Measurements from ENCODE around the gene FOXL3. TPM values are rescaled to one million over a fixed set of nuclear protein-coding genes. Genes with fewer than 3 reads are reported as not detected.
"Not testable (repeated sequence)": the region's sequence is repeated elsewhere in the genome, so short reads cannot be mapped to it uniquely, and the experiment has no call there.

FOXL3 gene
- total RNA-seq, 1 experiment from 2014 or later = not detected

DNA sequence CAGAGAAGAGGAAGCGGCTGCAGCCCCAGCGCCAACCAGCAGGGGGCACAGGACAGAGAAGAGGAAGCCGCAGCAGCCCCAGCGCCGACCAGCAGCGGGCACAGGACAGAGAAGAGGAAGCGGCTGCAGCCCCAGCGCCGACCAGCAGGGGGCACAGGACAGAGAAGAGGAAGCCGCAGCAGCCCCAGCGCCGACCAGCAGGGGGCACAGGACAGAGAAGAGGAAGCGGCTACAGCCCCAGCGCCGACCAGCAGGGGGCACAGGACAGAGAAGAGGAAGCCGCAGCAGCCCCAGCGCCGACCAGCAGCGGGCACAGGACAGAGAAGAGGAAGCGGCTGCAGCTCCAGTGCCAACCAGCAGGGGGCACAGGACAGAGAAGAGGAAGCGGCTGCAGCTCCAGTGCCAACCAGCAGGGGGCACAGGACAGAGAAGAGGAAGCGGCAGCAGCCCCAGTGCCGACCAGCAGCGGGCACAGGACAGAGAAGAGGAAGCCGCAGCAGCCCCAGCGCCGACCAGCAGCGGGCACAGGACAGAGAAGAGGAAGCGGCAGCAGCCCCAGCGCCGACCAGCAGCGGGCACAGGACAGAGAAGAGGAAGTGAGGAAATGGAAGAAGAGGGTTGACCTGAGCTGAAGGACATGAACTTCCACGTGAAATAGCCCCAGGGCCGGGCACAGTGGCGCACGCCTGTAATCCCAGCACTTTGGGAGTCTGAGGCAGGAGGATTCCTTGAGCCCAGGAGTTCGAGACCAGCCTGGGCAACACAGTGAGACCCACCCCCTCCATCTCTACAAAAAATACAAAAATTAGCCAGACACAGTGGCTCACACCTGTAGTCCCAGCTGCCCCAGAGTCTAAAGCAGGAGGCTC, 26.3 kb upstream of the FOXL3 start:
- DNase-seq (ENCODE audit: low read depth, low spot score); in situ Hi-C loops (cut with HindIII; ENCODE audit: low pct_unique_long_range_greater_than_20kb, low sequenced_read_pairs): not testable (repeated sequence)

GRCh38 chr7:264541-265191, 25.3 kb upstream of the FOXL3 start:
- no peak for DNase-seq (ENCODE audit: low read depth, low spot score)
- in situ Hi-C loops (cut with HindIII; ENCODE audit: low pct_unique_long_range_greater_than_20kb, low sequenced_read_pairs) = no loop called here

- in situ Hi-C loops (cut with HindIII; ENCODE audit: low pct_unique_long_range_greater_than_20kb, low sequenced_read_pairs) = no loop called here
Observed at GRCh38 chr7:265192-265997, 24.6 kb upstream of the FOXL3 start.

DNA sequence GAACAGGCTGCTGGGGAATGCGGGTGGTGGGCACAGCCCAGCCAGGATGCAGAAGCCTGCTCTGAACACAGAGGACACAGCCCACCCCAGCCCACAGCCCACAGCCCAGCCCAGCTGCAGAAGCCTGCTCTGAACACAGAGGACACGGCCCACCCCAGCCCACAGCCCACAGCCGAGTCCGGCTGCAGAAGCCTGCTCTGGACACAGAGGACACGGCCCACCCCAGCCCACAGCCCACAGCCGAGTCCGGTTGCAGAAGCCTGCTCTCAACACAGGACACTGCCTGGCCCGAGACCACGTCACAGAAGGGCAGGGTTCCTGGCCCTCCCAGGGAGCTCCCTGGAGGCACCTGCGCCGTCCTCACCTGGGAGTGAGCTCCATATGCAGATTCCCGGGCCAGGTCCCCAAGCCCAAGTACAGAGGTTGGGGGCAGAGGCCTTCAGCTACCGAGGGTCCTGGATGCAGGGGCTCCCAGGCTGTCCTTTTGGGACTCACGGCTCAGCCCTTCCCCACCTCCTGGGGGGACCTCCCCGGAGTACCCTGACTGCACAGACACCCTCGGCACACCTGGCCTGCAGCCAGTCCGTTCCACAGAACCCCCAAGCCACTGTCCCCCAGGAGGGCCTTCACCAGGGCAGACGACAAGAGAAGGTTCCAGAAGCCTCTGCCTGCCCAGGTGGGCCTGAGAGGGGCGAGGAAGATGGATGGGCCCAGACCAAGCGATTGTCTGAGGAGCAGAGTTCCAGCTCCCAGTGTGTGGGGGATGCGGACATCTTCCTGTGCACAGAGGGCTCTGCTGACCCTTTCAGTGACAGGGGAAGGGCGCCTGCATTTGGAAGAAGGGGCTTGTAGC, 23.7 kb upstream of the FOXL3 start:
- in situ Hi-C loops (cut with HindIII; ENCODE audit: low pct_unique_long_range_greater_than_20kb, low sequenced_read_pairs) = no loop called here
- DNase-seq (ENCODE audit: low read depth, low spot score) = no peak

More at GRCh38 chr7:265192-265997, 24.6 kb upstream of the FOXL3 start:
- no peak for DNase-seq (ENCODE audit: low read depth, low spot score)

DNA sequence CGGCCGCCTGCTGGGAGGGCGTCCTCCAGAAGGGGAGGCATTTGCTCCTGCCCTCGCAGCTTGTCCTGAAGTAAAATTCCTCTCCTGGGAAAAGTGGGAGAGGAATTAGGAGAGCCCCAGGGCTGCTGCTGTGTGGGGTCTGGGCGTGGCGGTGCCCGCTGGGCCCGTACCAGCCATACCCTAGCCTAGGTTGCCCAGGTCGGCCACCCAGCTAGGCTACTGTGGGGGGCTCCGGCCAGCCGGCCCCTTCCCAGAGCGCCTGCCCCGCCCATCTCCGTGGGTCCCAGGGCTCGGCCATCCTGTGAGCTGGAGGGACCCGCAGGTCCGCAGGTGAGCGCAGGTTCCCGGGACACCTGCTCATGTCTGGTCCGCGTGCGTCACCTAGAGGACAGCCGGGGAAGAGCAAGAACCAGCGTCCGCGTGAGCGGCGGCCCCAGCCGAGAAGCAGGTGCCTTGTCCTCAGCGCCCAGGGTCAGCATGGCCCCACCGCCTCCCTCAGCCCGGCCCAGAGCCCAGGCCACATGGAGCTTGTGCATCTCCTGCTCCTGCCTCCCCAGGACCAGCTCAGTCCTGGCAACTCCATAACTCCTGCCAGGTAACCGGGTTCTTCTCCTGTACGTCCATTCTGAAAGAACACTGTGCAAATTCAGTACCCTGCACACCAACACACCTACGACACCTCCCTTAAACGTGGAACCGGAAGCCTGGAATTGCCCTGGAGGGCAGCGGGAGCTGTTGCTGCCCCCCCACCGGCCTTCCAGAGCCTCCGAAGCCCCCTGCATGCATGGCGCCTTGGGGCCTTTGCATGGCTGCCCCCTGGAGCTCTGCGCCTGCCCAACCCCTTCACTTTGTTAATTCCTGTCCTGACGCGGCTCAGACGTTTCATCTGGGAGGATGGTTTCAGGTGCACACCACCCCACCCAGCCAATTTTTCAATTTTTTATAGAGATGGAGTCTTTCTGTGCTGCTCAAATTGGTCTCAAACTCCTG, 22.8 kb upstream of the FOXL3 start:
- in situ Hi-C loops (cut with HindIII; ENCODE audit: low pct_unique_long_range_greater_than_20kb, low sequenced_read_pairs) = no loop called here
- DNase-seq (ENCODE audit: low read depth, low spot score) = no peak

- DNase-seq (ENCODE audit: low read depth, low spot score) = no peak
- in situ Hi-C loops (cut with HindIII; ENCODE audit: low pct_unique_long_range_greater_than_20kb, low sequenced_read_pairs) = no loop called here
Observed at GRCh38 chr7:268991-269390, 21.0 kb upstream of the FOXL3 start.

DNA sequence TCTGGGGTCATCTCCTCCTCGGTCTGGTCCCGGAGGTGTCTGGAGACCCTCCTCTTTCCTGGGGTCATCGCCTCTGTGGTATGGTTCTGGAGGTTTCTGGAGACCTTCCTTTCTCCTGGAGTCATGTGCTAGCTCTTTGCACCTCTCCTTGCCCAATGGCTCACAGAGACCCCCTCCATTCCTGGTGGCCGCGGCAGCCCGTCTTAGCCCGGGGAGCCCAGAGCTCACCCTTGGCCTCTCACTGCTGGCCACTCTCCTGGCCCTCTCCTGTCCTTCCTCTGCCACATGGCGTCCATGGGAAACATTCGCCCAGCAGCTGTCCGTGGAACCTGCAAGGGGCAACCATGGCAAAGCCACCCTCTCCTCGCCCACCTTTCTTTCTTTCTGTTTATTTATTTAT, 20.2 kb upstream of the FOXL3 start:
- in situ Hi-C loops (cut with HindIII; ENCODE audit: low pct_unique_long_range_greater_than_20kb, low sequenced_read_pairs) = no loop called here
- DNase-seq (ENCODE audit: low read depth, low spot score) = no peak

- in situ Hi-C loops (cut with HindIII; ENCODE audit: low pct_unique_long_range_greater_than_20kb, low sequenced_read_pairs) = no loop called here
- DNase-seq (ENCODE audit: low read depth, low spot score) = no peak
Observed at GRCh38 chr7:270351-270983, 19.5 kb upstream of the FOXL3 start.

- in situ Hi-C loops (cut with HindIII; ENCODE audit: low pct_unique_long_range_greater_than_20kb, low sequenced_read_pairs) = no loop called here
- no peak for DNase-seq (ENCODE audit: low read depth, low spot score)
Observed at GRCh38 chr7:271266-272107, 18.5 kb upstream of the FOXL3 start.

GRCh38 chr7:272108-272615, 17.8 kb upstream of the FOXL3 start:
- in situ Hi-C loops (cut with HindIII; ENCODE audit: low pct_unique_long_range_greater_than_20kb, low sequenced_read_pairs) = no loop called here

DNA sequence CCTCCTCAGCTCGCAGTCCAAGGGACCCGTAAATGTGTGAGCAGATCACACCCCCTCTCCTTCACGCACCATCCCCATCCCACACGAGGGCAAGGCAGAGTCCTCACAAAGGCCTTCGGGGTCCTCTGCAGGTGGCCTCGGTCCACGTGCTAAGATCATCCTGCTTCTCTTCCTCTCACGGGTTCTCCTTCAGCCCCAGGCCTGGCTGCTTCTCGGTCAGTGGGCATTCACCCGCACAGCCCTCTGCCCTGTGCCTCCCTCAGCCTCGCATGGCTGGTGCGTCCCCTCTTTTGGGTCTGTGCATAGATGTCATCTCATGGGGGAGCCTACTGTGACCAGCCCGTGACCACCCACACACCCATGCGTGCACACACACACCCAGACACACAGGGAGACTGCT, 17.3 kb upstream of the FOXL3 start:
- DNase-seq (ENCODE audit: low read depth, low spot score) = no peak
- in situ Hi-C loops (cut with HindIII; ENCODE audit: low pct_unique_long_range_greater_than_20kb, low sequenced_read_pairs) = no loop called here

More at GRCh38 chr7:272108-272615, 17.8 kb upstream of the FOXL3 start:
- DNase-seq (ENCODE audit: low read depth, low spot score) = no peak

GRCh38 chr7:273327-273726, 16.6 kb upstream of the FOXL3 start:
- no peak for DNase-seq (ENCODE audit: low read depth, low spot score)
- in situ Hi-C loops (cut with HindIII; ENCODE audit: low pct_unique_long_range_greater_than_20kb, low sequenced_read_pairs) = no loop called here

DNA sequence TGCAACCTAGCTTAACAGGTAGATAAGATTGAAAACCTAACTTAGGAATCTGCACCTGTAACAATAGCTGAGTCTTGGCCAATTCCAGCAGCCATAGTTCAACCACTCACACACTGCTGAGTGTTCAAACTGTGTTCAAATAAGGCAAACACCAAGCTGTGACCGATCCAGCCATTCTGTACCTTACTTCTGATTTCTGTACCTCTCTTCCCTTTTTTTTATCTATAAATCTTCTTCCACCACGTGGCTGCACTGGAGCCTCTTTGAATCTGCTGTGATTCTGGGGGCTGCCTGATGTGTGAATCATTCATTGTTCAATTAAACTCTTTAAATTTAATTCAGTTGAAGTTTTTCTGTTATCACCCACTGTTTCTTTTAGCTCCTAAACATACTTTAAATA, 15.7 kb upstream of the FOXL3 start:
- DNase-seq (ENCODE audit: low read depth, low spot score) = no peak
- in situ Hi-C loops (cut with HindIII; ENCODE audit: low pct_unique_long_range_greater_than_20kb, low sequenced_read_pairs) = no loop called here

- in situ Hi-C loops (cut with HindIII; ENCODE audit: low pct_unique_long_range_greater_than_20kb, low sequenced_read_pairs) = no loop called here
- DNase-seq (ENCODE audit: low read depth, low spot score) = no peak
Observed at GRCh38 chr7:276230-276835, 13.6 kb upstream of the FOXL3 start.

DNA sequence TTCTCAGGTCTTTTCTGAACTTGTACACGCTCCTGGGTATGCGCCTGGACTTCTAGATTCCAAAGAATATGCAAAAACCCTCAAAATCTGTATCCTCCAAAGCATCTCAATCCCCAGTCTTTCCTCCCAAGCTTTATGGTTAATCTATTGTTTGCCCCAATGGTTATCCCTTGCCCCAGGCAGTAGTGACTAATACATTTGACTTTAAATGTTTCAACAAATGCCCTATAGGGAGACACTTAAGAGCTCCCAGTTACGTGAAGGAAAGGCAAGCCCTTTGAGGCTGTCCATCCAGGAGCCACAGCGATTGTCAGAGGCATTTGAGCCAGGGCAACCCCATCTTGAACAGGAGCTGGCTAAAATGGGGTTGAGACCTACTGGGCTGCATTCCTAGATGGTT, 12.7 kb upstream of the FOXL3 start:
- in situ Hi-C loops (cut with HindIII; ENCODE audit: low pct_unique_long_range_greater_than_20kb, low sequenced_read_pairs) = no loop called here
- DNase-seq (ENCODE audit: low read depth, low spot score) = no peak
